NCI-H524 (cell line): ENCODE data around the gene L3HYPDH.
"Not testable (repeated sequence)": the region's sequence is repeated elsewhere in the genome, so short reads cannot be mapped to it uniquely, and the experiment has no call there.

Experiments used
- DNase-seq, 2 experiments: peaks; one replicate each; lab custom pipeline; 2025; lab: John Stamatoyannopoulos, UW

The L3HYPDH gene

DNA sequence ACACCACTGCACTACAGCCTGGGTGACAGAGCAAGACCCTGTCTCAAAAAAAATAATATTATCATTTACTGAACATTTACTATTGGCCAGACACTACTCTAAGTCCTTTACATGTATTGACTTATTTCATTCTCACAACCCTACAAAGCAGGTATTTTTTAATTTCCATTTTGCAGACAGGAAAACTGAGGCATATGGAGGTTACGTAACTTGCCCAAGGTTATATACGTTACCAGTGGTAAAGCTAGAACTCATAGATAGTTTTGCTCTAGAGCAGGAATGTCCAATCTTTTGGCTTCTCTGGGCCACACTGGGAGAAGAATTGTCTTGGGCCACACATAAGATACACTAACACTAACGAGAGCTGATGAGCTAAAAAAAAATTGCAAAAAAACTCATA, 5.7 kb downstream of the L3HYPDH start:
- DNase-seq: no peak

DNA sequence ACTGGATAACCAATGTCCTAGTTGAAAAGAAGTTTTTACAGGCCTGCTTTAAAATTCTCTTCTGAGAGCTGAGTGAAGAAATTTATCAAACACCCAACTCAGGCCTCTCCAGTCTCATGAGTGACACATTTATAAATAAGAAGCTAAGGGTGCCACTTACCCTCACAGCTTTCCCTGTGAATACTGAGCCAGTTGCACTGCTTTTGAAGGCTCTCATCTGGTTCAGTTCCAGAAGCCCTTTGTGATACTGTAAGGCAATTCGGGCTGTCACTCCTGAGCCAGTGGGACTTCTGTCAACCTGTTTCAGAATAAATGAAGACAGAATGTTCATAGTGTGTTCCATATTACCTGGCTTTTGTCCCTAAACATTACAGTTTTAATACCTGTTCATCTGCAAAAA, 8.5 kb downstream of the L3HYPDH start:
- DNase-seq: no peak

DNA sequence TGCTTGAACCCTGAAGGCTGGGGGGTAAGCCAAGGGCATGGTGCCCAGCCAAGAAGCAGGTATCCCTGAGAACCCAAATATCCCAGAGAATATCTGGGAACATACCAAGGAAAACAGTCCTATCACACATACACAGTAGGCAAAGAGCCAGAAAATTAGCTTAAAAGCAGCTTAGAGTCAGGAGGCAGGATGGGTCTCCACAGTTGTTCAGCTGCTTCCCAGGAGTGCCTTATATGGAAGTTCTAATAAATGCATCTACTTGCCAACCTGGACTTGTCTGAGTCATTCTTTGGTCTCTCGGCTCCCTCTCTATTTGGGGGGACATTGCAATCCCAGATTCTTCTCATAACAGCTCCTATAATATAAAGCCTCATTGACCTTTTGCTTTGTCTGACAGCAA, 10.0 kb downstream of the L3HYPDH start:
- peak in 1 of 2 experiments; percentile 46 for DNase-seq

DNA sequence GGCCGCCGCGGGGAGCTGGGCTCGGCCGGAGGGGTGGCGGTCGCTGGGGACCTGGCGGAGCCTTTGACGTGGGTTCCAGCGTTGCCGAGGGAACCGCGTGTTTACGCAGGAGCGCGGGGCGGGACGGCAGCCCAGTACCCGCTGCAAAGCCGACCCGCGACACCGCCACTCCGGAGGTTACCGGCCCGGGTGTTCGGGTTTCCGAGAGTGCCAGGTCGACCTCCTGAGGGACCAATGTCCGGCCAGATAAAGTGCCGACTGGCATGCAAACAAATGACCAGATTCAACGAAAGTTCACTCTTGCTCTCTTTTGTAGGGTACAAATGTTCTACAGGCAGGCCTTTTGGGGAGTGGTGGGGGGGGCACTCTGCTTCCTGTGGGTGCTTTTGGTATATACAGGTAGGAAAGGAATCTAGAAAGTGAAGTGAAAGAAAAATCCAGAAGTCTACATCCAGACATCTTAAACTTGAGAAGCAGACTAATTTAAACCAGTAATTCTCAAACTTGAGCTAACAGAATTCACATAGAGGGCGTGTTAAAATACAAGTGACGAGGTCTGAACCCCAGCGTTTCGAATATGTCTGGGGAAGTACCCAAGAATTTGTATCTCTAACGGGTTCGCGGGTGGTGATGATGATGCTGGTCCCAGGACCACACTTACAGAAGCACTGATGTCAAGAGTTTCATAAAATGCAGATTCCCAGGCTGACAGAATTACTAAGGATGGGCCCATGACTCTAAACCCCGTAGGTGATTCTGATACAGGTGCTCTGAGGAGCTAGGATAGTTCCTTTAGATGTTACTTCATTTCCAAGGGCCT, 18.7 kb downstream of the L3HYPDH start, which contains the start of gene GPR135:
GPR135 (minus strand) TSS at position 65 of the 820 bp plus-strand sequence. CDS start 154 bp downstream, outside the sequence.
- peak in 1 of 2 experiments; percentile 43 for DNase-seq

DNA sequence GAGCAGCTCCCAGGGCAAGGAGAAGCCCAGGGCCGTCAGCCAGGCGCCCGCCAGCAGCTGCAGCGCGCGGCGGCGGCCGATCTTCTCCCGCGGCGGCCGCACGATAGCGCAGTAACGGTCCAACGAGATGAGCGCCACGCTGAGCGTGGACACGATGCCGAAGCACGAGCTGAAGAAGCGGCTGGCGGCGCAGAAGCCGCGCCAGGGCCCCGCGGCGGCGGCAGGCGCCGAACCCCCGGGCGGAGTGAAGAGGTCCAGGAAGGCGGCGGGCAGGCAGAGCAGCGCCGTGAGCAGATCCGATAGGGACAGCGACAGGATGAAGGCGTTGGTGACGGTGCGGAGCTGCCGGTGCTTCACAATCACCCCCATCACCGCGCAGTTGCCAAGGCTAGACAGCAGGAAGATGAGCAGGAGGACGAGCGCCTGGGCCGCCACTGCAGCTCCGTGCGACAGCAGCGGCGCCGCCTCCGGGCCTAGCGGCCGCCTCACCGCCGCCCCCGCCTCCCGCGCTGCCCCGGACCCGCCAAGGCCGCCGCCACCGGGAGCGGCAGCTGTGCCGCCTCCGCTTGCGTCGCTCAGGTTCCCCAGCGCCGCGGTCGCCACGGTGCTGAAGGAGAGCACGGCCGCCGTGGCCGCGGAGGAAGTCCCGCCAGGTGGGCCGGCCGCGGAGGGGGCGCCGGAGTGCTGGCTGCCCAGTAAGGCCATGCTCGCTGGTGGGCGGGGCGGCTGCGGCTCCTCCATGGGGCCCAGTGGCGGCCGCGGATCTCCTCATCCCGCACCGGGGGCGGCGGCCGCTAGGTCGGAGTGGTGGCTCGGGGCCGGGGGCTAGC, 19.5 kb downstream of the L3HYPDH start:
- DNase-seq: peak; percentile 35 to 56

DNA sequence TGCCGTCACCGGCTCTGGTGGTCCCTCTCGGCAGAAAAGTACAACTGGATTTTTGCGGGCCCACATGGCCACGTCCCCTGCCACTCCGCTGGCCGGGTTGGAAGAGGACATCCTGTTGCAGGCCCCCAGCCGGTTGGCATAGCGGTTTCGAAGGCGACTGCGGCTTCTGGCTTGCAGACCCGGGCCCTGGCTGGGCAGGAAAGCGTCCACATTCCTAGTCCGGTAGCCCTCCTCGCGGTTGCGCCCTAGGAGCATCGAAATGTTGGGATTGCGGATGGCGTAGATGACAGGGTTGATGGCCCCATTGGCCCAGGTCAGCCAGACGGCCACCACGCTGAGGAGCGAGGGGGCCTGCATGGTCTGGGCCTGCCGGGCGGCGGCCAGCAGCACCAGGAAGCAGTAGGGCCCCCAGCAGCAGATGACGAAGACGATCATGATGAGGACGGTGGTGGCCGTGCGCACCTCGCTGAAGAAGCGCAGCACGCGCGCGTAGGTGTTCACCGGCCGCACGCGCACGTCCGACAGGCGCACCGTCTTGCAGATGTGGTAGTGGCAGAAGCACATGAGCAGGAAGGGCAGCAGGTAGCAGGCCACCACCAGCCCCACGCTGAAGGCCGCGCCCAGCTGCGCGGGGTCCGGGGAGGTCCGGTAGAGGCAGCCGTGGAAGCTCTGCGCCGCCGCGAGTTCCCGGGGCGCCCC, 20.3 kb downstream of the L3HYPDH start:
- DNase-seq: no peak

DNA sequence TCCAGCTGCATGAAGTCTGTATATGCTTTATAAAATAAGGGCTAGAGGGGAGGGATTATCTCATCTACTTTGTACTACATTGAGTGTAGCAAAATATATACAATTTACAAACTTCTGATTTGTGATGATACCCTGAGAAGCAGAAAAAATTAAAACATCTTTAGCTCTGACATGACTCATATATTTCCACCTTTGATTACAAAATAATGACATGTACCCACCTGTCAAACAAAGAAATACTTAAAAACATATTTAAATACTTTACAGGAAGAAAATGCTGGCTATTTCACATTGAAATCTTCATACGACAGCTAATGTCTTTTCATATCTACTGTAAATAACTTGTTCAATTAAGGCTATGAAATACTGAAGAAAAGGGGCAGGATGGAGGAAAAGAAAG, 22.3 kb downstream of the L3HYPDH start:
- no peak for DNase-seq

DNA sequence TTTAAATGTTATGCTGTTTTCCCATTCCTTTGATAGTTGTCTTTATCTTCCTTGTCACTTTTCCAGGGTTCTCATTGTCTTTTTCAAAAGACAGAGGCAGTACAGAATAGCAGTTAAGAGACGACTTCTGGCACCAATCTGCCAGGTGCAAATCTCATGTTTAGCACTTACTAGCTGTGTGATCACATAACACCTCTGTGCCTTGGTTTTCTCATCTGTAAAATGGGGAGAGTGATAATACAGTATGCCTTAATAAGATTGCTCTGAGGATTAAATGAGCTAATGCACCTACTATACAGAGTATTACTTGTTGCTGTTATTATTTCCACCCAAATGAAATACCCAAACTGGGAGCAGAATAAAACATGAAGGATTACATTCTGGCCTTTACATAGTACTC, 23.8 kb downstream of the L3HYPDH start:
- DNase-seq: no peak

DNA sequence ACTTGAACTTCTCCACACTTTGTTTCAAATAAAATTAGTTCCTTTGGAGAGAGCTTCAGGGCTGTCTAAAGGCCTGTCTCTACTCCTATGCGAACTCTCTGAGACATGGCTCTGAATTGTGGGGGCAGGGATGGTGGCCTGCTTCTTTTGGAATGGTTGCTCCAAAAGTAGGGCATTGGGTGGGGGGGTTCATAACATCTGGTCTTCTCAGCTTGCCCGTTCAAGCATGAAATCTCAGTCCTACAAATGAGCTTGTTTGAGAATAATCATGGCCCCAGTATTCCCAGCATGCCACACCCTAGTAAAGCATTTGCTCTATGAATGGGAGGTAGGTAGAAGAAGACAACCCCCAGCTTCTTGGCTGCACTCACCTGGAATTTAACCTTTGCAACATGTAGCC, 25.7 kb downstream of the L3HYPDH start:
- peak; percentile 69 to 89 for DNase-seq

DNA sequence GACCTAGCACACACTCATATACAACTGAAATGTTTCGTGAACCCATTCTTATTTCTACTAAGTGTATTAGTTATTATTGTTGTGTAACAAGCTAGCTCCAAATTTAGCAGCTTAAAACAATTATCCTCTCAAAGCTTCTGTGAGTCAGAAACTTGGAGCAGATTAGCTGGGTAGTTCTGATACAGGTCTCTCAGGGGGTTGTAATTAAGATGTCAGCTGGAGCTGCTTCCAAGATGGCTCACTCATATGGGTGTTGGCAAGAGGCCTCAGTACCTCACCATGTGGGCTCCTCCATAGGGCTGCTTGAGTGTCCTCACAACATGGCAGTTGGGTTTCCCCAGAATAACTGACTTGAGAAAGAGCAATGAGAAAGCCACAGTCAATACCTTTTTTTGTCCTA, 28.8 kb downstream of the L3HYPDH start:
- DNase-seq: peak in 1 of 2 experiments; percentile 34

DNA sequence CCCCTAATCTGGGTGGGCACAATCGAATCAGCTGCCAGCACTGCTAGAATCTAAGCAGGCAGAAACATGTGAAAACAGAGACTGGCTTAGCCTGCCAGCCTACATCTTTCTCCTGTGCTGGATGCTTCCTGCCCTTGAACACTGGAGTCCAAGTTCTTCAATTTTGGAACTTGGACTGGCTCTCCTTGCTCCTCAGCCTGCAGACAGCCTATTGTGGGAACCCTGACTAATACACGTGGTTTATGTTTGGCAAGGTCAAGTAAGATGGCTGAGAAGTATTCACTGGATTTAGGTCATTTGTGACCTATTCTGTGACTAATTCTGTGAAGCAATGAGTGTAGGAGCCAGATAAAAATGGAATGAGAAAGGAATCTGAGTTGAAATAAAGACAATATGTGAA, 30.1 kb downstream of the L3HYPDH start:
- DNase-seq: no peak

DNA sequence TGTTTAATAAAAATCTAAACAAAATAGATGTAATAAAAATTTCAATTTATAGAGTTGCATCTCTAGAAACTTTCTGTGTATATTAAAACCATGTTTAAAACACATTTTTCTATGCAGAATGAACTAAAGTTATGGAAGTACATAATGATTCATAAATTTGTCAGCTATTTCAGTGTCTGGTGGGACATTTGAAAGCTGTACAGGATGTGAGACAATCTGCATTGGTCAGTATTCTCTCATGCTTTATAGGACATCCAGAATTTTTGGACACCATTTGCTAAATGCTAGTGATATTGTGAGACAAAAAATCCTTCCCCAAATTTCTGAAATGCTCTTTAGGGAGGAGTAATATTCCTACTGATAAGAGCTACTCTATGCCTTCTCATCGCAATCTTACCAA, 32.4 kb downstream of the L3HYPDH start:
- DNase-seq: no peak

DNA sequence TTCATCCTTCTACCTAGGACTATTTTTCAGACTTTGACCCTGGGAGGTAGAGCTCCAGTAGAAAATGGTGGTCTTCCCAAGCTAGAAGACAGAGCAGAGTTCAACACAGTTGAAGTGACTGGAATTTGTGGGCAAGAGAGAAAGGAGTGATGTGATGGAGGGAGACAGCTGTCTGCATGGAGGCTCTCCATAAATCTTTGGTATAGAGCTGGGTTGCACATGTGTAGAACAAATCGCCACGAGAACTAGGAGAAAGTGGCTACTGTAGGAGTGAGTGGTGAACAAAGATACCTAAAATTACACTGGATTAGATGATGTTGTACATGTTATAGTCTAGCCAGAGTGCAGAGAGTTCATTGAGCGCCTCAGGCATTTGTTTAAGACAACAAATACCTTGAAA, 33.5 kb downstream of the L3HYPDH start:
- no peak for DNase-seq

DNA sequence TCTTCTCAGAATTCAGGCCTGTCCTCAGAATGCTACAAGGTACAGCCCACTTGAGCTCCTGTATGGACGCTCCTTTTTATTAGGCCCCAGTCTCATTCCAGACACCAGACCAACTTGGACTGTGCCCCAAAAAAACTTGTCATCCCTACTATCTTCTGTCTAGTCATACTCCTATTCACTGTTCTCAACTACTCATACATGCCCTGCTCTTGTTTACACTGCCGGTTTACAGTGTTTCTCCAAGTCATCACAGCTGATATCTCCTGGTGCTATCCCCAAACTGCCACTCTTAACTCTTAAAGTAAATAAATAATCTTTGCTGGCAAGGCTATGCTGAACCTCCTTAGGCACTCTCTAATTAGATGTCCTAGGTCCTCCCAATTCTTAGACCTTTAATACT, 35.5 kb downstream of the L3HYPDH start:
- not testable (repeated sequence) for DNase-seq

DNA sequence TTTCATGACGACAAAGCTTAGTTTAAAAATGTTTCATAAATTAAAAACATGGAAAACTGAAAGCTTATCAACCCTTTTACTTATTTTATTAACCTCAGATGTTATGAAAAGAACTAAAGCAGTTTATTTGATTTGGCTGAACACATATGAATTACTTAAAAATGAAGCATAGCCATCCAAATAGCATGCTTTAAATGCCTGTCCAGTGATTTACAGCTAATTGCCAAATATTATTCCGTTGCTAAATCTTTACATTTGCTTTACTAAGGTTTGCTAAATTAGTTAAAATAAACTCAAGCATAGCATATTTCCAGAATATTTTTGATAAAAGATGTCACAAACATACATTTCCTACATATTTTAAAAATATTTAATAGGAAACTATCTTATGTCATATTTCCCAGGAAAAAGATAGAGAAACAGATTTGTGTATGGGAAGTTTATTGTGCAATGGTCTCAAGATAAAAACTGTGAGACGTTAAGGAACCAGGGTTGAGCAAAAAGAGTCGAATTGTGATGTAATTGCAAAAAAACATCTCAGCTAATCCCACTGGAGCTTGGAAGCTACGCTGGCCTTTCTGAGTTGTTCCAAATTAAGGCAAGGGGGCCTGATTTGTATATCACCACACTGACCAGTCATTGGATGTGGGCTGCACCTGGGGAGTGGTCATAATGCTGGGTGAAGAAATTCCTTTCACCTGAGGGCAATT, 44.8 kb downstream of the L3HYPDH start:
- no peak for DNase-seq

DNA sequence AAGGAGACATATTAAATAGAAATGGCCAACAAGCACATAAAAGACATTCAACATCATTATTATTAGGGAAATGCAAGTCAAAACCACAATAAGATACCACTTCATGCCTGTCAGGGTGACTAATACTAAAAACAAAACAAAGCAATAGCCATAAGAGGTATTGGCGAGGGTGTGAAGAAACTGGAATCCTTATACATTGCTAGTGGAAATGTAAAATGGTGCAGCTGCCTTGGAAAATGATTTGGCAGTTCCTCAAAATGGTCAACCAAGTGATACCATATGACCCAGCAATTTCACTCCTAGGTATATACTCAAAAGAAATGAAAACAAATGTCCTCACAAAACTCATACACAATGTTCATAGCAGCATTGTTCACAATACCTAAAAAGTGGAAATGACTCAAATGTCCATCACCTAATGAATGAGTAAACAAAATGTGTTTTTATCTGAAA, 46.0 kb downstream of the L3HYPDH start:
- DNase-seq: no peak

DNA sequence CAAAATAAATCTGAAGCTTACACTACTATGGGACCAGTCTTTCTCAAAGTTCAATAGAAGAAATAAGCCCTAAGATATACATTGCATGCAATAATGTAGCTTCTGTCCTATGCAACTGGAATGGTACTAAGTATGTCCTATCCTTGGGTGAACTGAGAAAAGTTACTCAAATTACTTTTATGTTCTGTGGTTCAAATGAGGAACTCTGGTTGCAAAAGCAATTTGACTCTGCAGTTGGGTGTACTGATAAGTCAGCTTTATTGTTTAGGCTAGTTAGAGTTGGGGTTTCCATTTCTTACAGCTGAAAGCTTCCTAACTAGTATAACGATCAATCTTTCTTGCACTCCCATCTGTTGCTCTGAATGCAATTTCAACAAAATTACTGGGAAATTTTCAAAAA, 48.2 kb downstream of the L3HYPDH start:
- no peak for DNase-seq

DNA sequence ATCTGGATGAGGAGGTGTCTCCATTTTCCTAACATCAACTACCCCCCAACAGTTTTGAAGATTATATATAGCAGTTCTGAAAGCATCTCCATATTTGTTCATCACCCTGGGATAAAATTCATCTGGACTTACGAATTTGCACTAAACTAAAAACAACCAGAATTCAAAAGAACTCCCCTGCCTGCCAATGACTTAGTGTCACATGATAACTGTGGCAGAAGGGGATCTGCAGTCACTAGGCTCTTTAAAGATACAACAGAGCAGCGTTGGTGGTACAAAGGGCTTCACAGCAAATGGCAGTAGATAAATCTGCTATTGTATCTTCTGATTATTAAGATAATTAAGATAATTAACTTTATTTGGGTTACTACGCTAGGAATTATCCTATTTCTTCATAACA, 49.1 kb downstream of the L3HYPDH start:
- DNase-seq: peak in 1 of 2 experiments; percentile 34

DNA sequence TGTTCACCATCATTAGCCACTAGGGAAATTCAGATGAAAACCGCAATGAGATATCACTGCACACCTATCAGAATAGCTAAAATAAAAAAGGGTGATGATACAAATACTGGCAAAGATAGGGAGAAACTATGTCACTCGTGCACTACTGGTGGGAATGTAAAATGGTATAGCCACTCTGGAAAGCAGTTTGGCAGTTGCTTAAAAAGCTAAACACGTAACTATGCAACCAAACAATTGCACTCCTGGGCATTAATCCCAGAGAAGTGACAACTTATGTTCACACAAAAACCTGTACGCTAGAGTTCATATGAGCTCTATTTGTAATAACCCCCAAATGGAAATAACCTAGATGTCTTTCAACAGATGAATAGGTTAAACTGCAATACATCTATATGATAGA, 54.4 kb downstream of the L3HYPDH start:
- no peak for DNase-seq

DNA sequence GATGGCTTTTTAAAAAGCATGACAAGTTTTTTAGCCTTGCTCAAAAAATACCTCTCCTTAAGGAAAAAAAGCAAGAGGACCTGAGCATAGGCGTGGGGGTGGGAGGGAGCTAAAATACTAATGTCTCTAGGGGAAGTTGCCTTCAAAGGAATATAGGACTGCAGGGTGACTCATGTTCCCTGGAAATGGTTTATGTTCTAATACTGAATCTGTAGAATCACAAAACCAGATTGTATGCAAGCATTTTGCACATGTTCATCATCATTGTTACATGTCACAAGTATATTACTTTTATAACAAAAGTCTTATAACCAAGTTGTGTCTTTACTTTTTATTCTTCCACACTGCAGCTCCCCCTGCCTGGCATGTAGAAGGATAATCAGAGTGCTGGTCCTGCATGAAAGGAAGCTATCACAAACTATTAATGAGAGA, 55.6 kb downstream of the L3HYPDH start:
- no peak for DNase-seq
